CD4-positive, alpha-beta memory T cell (primary cell): ENCODE measurements around the gene EHD2. TPM values are rescaled to one million over a fixed set of nuclear protein-coding genes. Genes with fewer than 3 reads are reported as not detected.
"Not testable (repeated sequence)": the region's sequence is repeated elsewhere in the genome, so short reads cannot be mapped to it uniquely, and the experiment has no call there.

Experiments used
- CTCF ChIA-PET: fragments of 350-600 bp; sonication (Branson Sonifier 250); formaldehyde crosslinking; loops from one replicate; lab custom pipeline; 2021; ENCODE audit warnings: inconsistent platforms; ENCODE audit not compliant: partially characterized antibody; lab: Charles Lee
- POLR2A ChIA-PET: fragments of 350-600 bp; sonication (Branson Sonifier 250); formaldehyde crosslinking; loops from one replicate; lab custom pipeline; 2021; ENCODE audit not compliant: partially characterized antibody; lab: Charles Lee
- DNase-seq, 5 donors: peaks; one replicate each; pipeline versions ENCODE4 v3.0.0 to v3.0.0-alpha.2; 2020 to 2022; ENCODE audit warnings: mixed read lengths in 1 of 5
- H3K27ac ChIP-seq: one replicate; pipeline ENCODE4 v1.7.0; 2013; ENCODE audit warnings: low read depth, low read length
- H3K27me3 ChIP-seq: 2 replicates; pipeline ENCODE4 v1.7.0; 2013; ENCODE audit warnings: mild to moderate bottlenecking, low read length, moderate library complexity; ENCODE audit not compliant: insufficient read depth
- H3K36me3 ChIP-seq: 2 replicates; pipeline ENCODE4 v1.7.0; 2013; ENCODE audit warnings: mild to moderate bottlenecking, low read length, moderate library complexity; ENCODE audit not compliant: insufficient read depth
- H3K4me1 ChIP-seq: 2 replicates; pipeline ENCODE4 v1.7.0; 2013; ENCODE audit warnings: mild to moderate bottlenecking, low read length, moderate library complexity; ENCODE audit not compliant: insufficient read depth
- H3K4me3 ChIP-seq, 2 donors: one replicate each; pipeline ENCODE4 v1.7.0; 2013; ENCODE audit warnings: low read length in 2 of 2, mild to moderate bottlenecking in 1 of 2
- H3K9me3 ChIP-seq, 2 donors: one replicate each; pipeline ENCODE4 v1.7.0; 2013; ENCODE audit warnings: low read length in 2 of 2, control low read depth in 1 of 2; ENCODE audit not compliant: control insufficient read depth in 1 of 2
- H3K27ac Mint-ChIP-seq, 7 donors: one replicate each; pipeline ENCODE4 v1.8.0; 2020 to 2021; ENCODE audit warnings: mixed read lengths in 7 of 7, mild to moderate bottlenecking in 6 of 7, inconsistent platforms in 3 of 7, moderate library complexity in 3 of 7
- H3K27me3 Mint-ChIP-seq, 2 donors: one replicate each; pipeline ENCODE4 v1.8.0; 2020 to 2021; ENCODE audit warnings: mixed read lengths in 2 of 2
- H3K36me3 Mint-ChIP-seq, 2 donors: one replicate each; pipeline ENCODE4 v1.8.0; 2020 to 2021; ENCODE audit warnings: mixed read lengths in 2 of 2, inconsistent platforms in 1 of 2, mild to moderate bottlenecking in 1 of 2
- H3K4me1 Mint-ChIP-seq, 4 donors: one replicate each; pipeline ENCODE4 v1.8.0; 2020 to 2021; ENCODE audit warnings: mixed read lengths in 4 of 4, mild to moderate bottlenecking in 1 of 4
- H3K4me3 Mint-ChIP-seq, 8 donors: one replicate each; pipeline ENCODE4 v1.8.0; 2020 to 2021; ENCODE audit warnings: mixed read lengths in 8 of 8, mild to moderate bottlenecking in 7 of 8, moderate library complexity in 6 of 8, inconsistent platforms in 3 of 8
- H3K9me3 Mint-ChIP-seq, 8 donors: one replicate each; pipeline ENCODE4 v1.8.0; 2020 to 2021; ENCODE audit warnings: mixed read lengths in 8 of 8, mild to moderate bottlenecking in 5 of 8, inconsistent platforms in 3 of 8, moderate library complexity in 1 of 8
- intact Hi-C: fragments of 100-400 bp; cut with micrococcal nuclease; formaldehyde crosslinking; loops from one replicate; pipeline ENCODE4 v1.15.1; 2023
- polyA plus RNA-seq, 2 donors: library from polyadenylated mRNA; unstranded; fragments of 300-500 nt; fragmentation: Illumina TruSeq; gene quantifications; one replicate each; pipeline ENCODE4 v1.2.3, GENCODE V29; 2021
- total RNA-seq, 2 experiments: library from RNA; stranded (reverse); gene quantifications; one replicate each; pipeline ENCODE4 v1.2.3, GENCODE V29; 2021

Gene EHD2
- total and polyA plus RNA-seq, 4 experiments from 2014 or later, result not detected

GRCh38 chr19:47725759-47726401, 12.7 kb downstream of the EHD2 start:
- H3K4me1 Mint-ChIP-seq, result peaks cover 9 to 16% (median 10%) of the 10 kb centered on the region in 4 donors
- no peak for DNase-seq
- Histone ChIP-seq H3K27me3 (no peaks in the 10 kb centered on the region), H3K27ac (no peak overlapping the region), H3K4me3 (no peak overlapping the region), H3K36me3 (no peaks in the 10 kb centered on the region), H3K4me1 (peaks cover 7% of the 10 kb centered on the region), H3K9me3 (no peaks in the 10 kb centered on the region)
- intact Hi-C loops, result no loop called here
- no peaks in the 10 kb centered on the region for H3K36me3 Mint-ChIP-seq
- H3K9me3 Mint-ChIP-seq, result peaks cover 0 to 2% (median 0%) of the 10 kb centered on the region in 8 donors
- no peak overlapping the region for H3K4me3 Mint-ChIP-seq
- peaks cover 29 to 33% of the 10 kb centered on the region in 2 donors for H3K27me3 Mint-ChIP-seq
- ChIA-PET POLR2A (interaction anchor here (0.7 kb wide), 1 partner anchor 22 kb away, joined by 3 read pairs; no protein-coding TSS in a partner anchor), CTCF (interaction anchor here (0.6 kb wide), 1 partner anchor 144 kb away, joined by 4 read pairs; no protein-coding TSS in a partner anchor)
- H3K27ac Mint-ChIP-seq, result no peak overlapping the region

GRCh38 chr19:47726467-47726866, 13.2 kb downstream of the EHD2 start:
- intact Hi-C loops, result no loop called here
- Mint-ChIP-seq H3K9me3 (peaks cover 0 to 2% (median 0%) of the 10 kb centered on the region in 8 donors), H3K4me3 (no peak overlapping the region), H3K36me3 (no peaks in the 10 kb centered on the region), H3K27ac (no peak overlapping the region), H3K4me1 (peaks cover 9 to 16% (median 10%) of the 10 kb centered on the region in 4 donors), H3K27me3 (peaks cover 31 to 34% of the 10 kb centered on the region in 2 donors)
- Histone ChIP-seq H3K27ac (no peak overlapping the region), H3K4me3 (no peak overlapping the region), H3K9me3 (no peaks in the 10 kb centered on the region), H3K36me3 (no peaks in the 10 kb centered on the region), H3K4me1 (peaks cover 7% of the 10 kb centered on the region), H3K27me3 (no peaks in the 10 kb centered on the region)
- ChIA-PET CTCF (no interaction called here), POLR2A (no interaction called here)
- DNase-seq, result no peak

- H3K4me1 ChIP-seq, H3K9me3 ChIP-seq, POLR2A ChIA-PET, intact Hi-C loops, H3K4me3 Mint-ChIP-seq, DNase-seq, H3K4me3 ChIP-seq, H3K27ac ChIP-seq, H3K36me3 Mint-ChIP-seq, H3K27me3 ChIP-seq, H3K36me3 ChIP-seq, H3K9me3 Mint-ChIP-seq, H3K27ac Mint-ChIP-seq, CTCF ChIA-PET: not testable (repeated sequence)
- H3K27me3 Mint-ChIP-seq, result peaks cover 28 to 29% of the 10 kb centered on the region in 2 donors
- H3K4me1 Mint-ChIP-seq, result peaks cover 9 to 16% (median 10%) of the 10 kb centered on the region in 4 donors
Measured at GRCh38 chr19:47728295-47728694, 15.1 kb downstream of the EHD2 start.

- no peaks in the 10 kb centered on the region for H3K36me3 Mint-ChIP-seq
- Histone ChIP-seq H3K27me3 (no peaks in the 10 kb centered on the region), H3K36me3 (no peaks in the 10 kb centered on the region), H3K4me3 (no peak overlapping the region), H3K4me1 (peaks cover 7% of the 10 kb centered on the region), H3K27ac (no peak overlapping the region), H3K9me3 (no peaks in the 10 kb centered on the region)
- peak overlapping the region; percentile 29 to 81 (median 70) for H3K4me3 Mint-ChIP-seq
- POLR2A ChIA-PET, result no interaction called here
- H3K27me3 Mint-ChIP-seq, result peaks cover 26 to 32% of the 10 kb centered on the region in 2 donors
- peaks cover 9 to 16% (median 10%) of the 10 kb centered on the region in 4 donors for H3K4me1 Mint-ChIP-seq
- peak overlapping the region in 1 of 7 donors; percentile 13 for H3K27ac Mint-ChIP-seq
- CTCF ChIA-PET, result interaction anchor here (1.3 kb wide), 1 partner anchor 13 kb away, joined by 3 read pairs; no protein-coding TSS in a partner anchor
- no peak for DNase-seq
- intact Hi-C loops, result no loop called here
- H3K9me3 Mint-ChIP-seq, result peaks cover 0 to 2% (median 0%) of the 10 kb centered on the region in 8 donors
Measured at GRCh38 chr19:47729468-47729798, 16.2 kb downstream of the EHD2 start.

GRCh38 chr19:47729799-47730520, 16.7 kb downstream of the EHD2 start:
- H3K27me3 Mint-ChIP-seq, result peaks cover 25 to 30% of the 10 kb centered on the region in 2 donors
- POLR2A ChIA-PET, result no interaction called here
- H3K27ac ChIP-seq, result no peak overlapping the region

GRCh38 chr19:47730521-47730889, 17.3 kb downstream of the EHD2 start:
- Histone ChIP-seq H3K9me3 (no peaks in the 10 kb centered on the region), H3K27ac (no peak overlapping the region), H3K4me3 (no peak overlapping the region), H3K4me1 (peaks cover 7% of the 10 kb centered on the region), H3K27me3 (no peaks in the 10 kb centered on the region), H3K36me3 (no peaks in the 10 kb centered on the region)
- no peaks in the 10 kb centered on the region for H3K9me3 Mint-ChIP-seq
- intact Hi-C loops, result no loop called here
- H3K27ac Mint-ChIP-seq, result peak overlapping the region in 1 of 7 donors; percentile 2
- H3K27me3 Mint-ChIP-seq, result peaks cover 23 to 28% of the 10 kb centered on the region in 2 donors
- DNase-seq, result no peak
- peaks cover 9 to 16% (median 10%) of the 10 kb centered on the region in 4 donors for H3K4me1 Mint-ChIP-seq
- CTCF ChIA-PET, result interaction anchor here (1.3 kb wide), 1 partner anchor 14 kb away, joined by 3 read pairs; no protein-coding TSS in a partner anchor
- no peaks in the 10 kb centered on the region for H3K36me3 Mint-ChIP-seq
- POLR2A ChIA-PET, result no interaction called here
- peak overlapping the region in 5 of 8 donors; percentile 26 to 69 (median 57) for H3K4me3 Mint-ChIP-seq

More at GRCh38 chr19:47729799-47730520, 16.7 kb downstream of the EHD2 start:
- no peak for DNase-seq
- Mint-ChIP-seq H3K4me3 (peak overlapping the region; percentile 40 to 79 (median 64)), H3K27ac (peak overlapping the region in 1 of 7 donors; percentile 13), H3K36me3 (no peaks in the 10 kb centered on the region), H3K4me1 (peaks cover 9 to 16% (median 10%) of the 10 kb centered on the region in 4 donors), H3K9me3 (peaks cover 0 to 2% (median 0%) of the 10 kb centered on the region in 8 donors)
- Histone ChIP-seq H3K9me3 (no peaks in the 10 kb centered on the region), H3K36me3 (no peaks in the 10 kb centered on the region), H3K27me3 (no peaks in the 10 kb centered on the region), H3K4me3 (no peak overlapping the region), H3K4me1 (peaks cover 7% of the 10 kb centered on the region)
- CTCF ChIA-PET, result interaction anchor here (1.3 kb wide), 1 partner anchor 14 kb away, joined by 3 read pairs; no protein-coding TSS in a partner anchor
- intact Hi-C loops, result no loop called here

GRCh38 chr19:47730910-47731309, 17.7 kb downstream of the EHD2 start:
- Histone ChIP-seq H3K4me3 (no peak overlapping the region), H3K27ac (no peak overlapping the region), H3K4me1 (peaks cover 7% of the 10 kb centered on the region), H3K9me3 (no peaks in the 10 kb centered on the region), H3K27me3 (no peaks in the 10 kb centered on the region), H3K36me3 (no peaks in the 10 kb centered on the region)
- H3K27ac Mint-ChIP-seq, result peak overlapping the region in 2 of 7 donors; percentile 2 to 53
- H3K4me1 Mint-ChIP-seq, result peaks cover 9 to 16% (median 10%) of the 10 kb centered on the region in 4 donors
- peak overlapping the region in 3 of 8 donors; percentile 25 to 58 (median 28) for H3K4me3 Mint-ChIP-seq
- peaks cover 23 to 28% of the 10 kb centered on the region in 2 donors for H3K27me3 Mint-ChIP-seq
- no peaks in the 10 kb centered on the region for H3K36me3 Mint-ChIP-seq
- CTCF ChIA-PET, result no interaction called here
- intact Hi-C loops, result no loop called here
- POLR2A ChIA-PET, result no interaction called here
- DNase-seq, result no peak
- H3K9me3 Mint-ChIP-seq, result no peaks in the 10 kb centered on the region
